Body of pancreas (tissue), 4 donors: ENCODE results near the gene PLEKHA3. TPM values are rescaled to one million over a fixed set of nuclear protein-coding genes. Genes with fewer than 3 reads are reported as not detected.

Source experiments
- ATAC-seq: fragments of 150-250 bp; one replicate; pipeline ENCODE4 v1.9.1; 2016
- DNase-seq, 4 donors: peaks; one replicate each; pipeline ENCODE4 v3.0.0-alpha.2; 2019
- H3K27ac ChIP-seq, 4 donors: fragments of 200-600 bp; sonication (generic); 1 replicate in 3 of 4; 2 replicates in 1 of 4; pipeline versions ENCODE4 v1.5.1 to v1.6.1; 2016 to 2019; ENCODE audit warnings: mild to moderate bottlenecking in 1 of 4, mixed read lengths in 1 of 4, moderate library complexity in 1 of 4
- H3K27me3 ChIP-seq, 2 donors: fragments of 200-600 bp; sonication (generic); one replicate each; pipeline ENCODE4 v1.6.0; 2016; ENCODE audit warnings: mild to moderate bottlenecking in 1 of 2
- H3K36me3 ChIP-seq, 2 donors: fragments of 200-600 bp; sonication (generic); replicated peaks in 1 of 2; 2 replicates each; pipeline ENCODE4 v1.5.1; 2016; ENCODE audit warnings: low read depth in 2 of 2; ENCODE audit not compliant: insufficient read depth in 1 of 2
- H3K4me1 ChIP-seq: fragments of 200-600 bp; sonication (generic); one replicate; pipeline ENCODE4 v1.6.0; 2016
- H3K4me3 ChIP-seq, 2 donors: fragments of 200-600 bp; sonication (generic); 1 replicate in 1 of 2; 2 replicates in 1 of 2; pipeline ENCODE4 v1.5.1; 2016 to 2019
- H3K9me3 ChIP-seq, 3 donors: fragments of 200-600 bp; sonication (generic); 1 replicate in 2 of 3; 2 replicates in 1 of 3; pipeline ENCODE4 v1.5.1; 2016
- CTCF ChIP-seq, 7 experiments: fragments of 450-650 bp in 4 of 7; fragments of 200-600 bp in 3 of 7; sonication (generic) in 3 of 7; IDR thresholded peaks; one replicate each; pipeline ENCODE4 v1.5.1; 2016 to 2019; ENCODE audit warnings: antibody characterized with exemption in 7 of 7
- POLR2A ChIP-seq, 3 donors: fragments of 450-650 bp; IDR thresholded peaks; one replicate each; pipeline ENCODE4 v1.6.1; 2016; ENCODE audit warnings: antibody characterized with exemption in 3 of 3, mild to moderate bottlenecking in 2 of 3
- WGBS, 2 donors: methylation state at CpG; one replicate each; pipeline ENCODE4 v1.1.5; 2017; 5-methylcytosine and 5-hydroxymethylcytosine counted together
- intact Hi-C: fragments of 100-400 bp; cut with DNase I; formaldehyde crosslinking; loops from one replicate; pipeline ENCODE4 v1.15.1; 2023
- total RNA-seq, 2 donors: library from RNA; depleted of rRNA; stranded (reverse); fragments of >200 nt; gene quantifications; one replicate each; pipeline ENCODE4 v1.1.0, GENCODE V29; 2016

The PLEKHA3 gene
- total RNA-seq, 2 donors from 2014 or later, result 5.3 to 6.5 TPM

DNA sequence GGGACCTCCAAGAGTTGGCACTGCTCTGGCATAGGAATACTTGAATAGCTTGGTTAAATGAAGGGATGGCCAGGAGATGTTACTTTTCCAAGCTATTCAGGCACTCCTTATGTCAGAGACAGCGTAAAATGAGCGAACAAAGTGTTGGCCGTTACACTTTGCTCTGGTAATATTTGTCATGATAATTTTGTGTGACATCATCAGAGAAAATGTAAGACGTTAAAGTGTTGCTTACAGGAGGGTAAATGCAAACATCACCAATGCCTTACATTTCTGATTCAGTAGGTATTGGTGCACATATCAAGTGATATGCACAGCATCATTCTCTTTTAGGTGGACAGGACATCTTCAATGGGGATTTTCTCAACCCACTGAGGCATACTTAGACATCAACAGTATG is 46.0 kb downstream of the PLEKHA3 start:
- H3K4me3 ChIP-seq, result no peak overlapping the region
- no peak for TF ChIP-seq CTCF (IDR thresholded peaks at IDR 0.05)
- TF ChIP-seq POLR2A (IDR thresholded peaks at IDR 0.05), result no peak
- DNase-seq (no peak), ATAC-seq (no peak)
- no peaks in the 10 kb centered on the region for H3K9me3 ChIP-seq
- no peaks in the 10 kb centered on the region for H3K27me3 ChIP-seq
- H3K36me3 ChIP-seq, result no peaks in the 10 kb centered on the region
- WGBS, 2 donors, result 88 to 91% methylated on average over 4 of the region's 4 CpGs
- intact Hi-C loops, result no loop called here
- H3K27ac ChIP-seq, result no peak overlapping the region
- peaks cover 7% of the 10 kb centered on the region for H3K4me1 ChIP-seq

DNA sequence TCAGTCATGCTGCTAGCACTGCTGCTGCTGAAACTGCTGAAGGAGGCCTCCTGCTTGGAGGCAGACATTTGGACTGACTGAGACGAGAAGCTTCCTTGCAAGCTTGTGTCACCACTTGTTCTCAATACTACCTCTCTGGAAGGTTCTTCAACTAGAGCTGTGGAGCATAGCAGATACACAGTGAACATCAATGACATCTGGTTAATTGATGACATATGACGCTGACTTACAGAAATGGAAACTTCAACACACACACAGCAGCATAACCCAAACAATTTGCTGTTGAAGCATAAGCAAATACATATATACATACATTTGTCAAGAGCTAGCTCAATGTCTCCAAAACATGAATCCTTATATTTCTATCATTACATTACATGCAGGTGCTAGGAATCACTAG is 47.3 kb downstream of the PLEKHA3 start:
- no peak for DNase-seq
- 86 to 90% methylated on average over 2 of the region's 2 CpGs for WGBS, 2 donors
- Histone ChIP-seq H3K27me3 (no peaks in the 10 kb centered on the region), H3K9me3 (no peaks in the 10 kb centered on the region), H3K36me3 (peaks cover 0 to 2% of the 10 kb centered on the region in 2 donors), H3K27ac (no peak overlapping the region), H3K4me1 (peaks cover 7% of the 10 kb centered on the region), H3K4me3 (no peak overlapping the region)
- ATAC-seq, result no peak
- intact Hi-C loops, result no loop called here
- TF ChIP-seq CTCF (IDR thresholded peaks at IDR 0.05), result no peak
- no peak for TF ChIP-seq POLR2A (IDR thresholded peaks at IDR 0.05)

DNA sequence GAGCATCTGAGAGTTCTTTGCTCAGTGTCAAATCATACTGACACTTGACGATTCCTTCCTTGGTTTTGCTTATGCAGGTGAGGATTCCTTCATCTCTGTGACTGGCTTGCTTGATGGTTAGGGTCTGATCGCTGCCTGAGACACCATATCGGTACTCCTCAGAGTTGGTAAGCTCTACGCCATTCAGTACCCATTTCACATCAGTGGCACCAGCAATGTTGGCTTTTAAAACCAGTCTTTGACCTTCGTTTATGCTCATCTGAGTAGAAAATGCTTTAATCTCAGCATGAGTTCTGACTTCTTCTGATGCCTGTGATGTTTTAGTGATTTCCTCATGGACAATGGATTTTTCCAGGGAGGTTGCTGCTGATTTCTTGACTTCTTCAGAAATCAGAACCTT is 48.4 kb downstream of the PLEKHA3 start:
- ATAC-seq, result no peak
- TF ChIP-seq POLR2A (IDR thresholded peaks at IDR 0.05) (no peak), CTCF (IDR thresholded peaks at IDR 0.05) (no peak)
- Histone ChIP-seq H3K4me1 (peaks cover 7% of the 10 kb centered on the region), H3K36me3 (peaks cover 0 to 5% of the 10 kb centered on the region in 2 donors), H3K9me3 (no peaks in the 10 kb centered on the region), H3K4me3 (no peak overlapping the region), H3K27ac (no peak overlapping the region), H3K27me3 (no peaks in the 10 kb centered on the region)
- no peak for DNase-seq
- intact Hi-C loops, result no loop called here
- WGBS, 2 donors, result 92 to 94% methylated on average over 5 of the region's 5 CpGs

- Histone ChIP-seq H3K27ac (no peak overlapping the region), H3K4me1 (peaks cover 3% of the 10 kb centered on the region), H3K9me3 (no peaks in the 10 kb centered on the region), H3K27me3 (no peaks in the 10 kb centered on the region), H3K4me3 (no peak overlapping the region), H3K36me3 (peaks cover 0 to 5% of the 10 kb centered on the region in 2 donors)
- 80 to 83% methylated on average over 2 of the region's 2 CpGs for WGBS, 2 donors
- intact Hi-C loops, result no loop called here
- ATAC-seq (no peak), DNase-seq (no peak)
- TF ChIP-seq POLR2A (IDR thresholded peaks at IDR 0.05) (no peak), CTCF (IDR thresholded peaks at IDR 0.05) (no peak)
Observed at GRCh38 chr2:178529194-178529593, 48.9 kb downstream of the PLEKHA3 start.

DNA sequence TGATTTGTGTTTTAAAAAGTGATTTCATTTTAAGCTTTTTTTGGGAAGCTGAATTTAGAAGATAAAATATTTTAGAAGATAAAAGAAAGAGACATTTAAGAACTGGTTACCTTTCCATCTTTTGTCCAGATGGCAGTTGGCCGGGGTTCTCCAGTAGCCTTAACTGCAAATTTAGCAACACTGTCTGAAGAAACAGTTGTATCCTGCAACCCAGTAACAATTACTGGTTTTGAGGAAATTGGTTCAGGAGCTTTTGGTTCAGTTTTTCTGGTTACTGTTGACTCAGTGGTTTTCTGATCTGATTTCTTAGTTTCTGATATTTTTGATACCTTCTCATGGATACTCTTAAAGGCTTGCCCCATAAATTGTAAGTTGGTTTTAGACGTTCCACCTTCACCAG is 49.9 kb downstream of the PLEKHA3 start:
- no peak overlapping the region for H3K4me3 ChIP-seq
- intact Hi-C loops, result no loop called here
- no peak for ATAC-seq

More for the DNA sequence above, 49.9 kb downstream of the PLEKHA3 start:
- DNase-seq, result no peak
- Histone ChIP-seq H3K36me3 (peaks cover 0 to 6% of the 10 kb centered on the region in 2 donors), H3K4me1 (no peaks in the 10 kb centered on the region), H3K27ac (no peak overlapping the region), H3K27me3 (no peaks in the 10 kb centered on the region), H3K9me3 (no peaks in the 10 kb centered on the region)
- TF ChIP-seq CTCF (IDR thresholded peaks at IDR 0.05) (no peak), POLR2A (IDR thresholded peaks at IDR 0.05) (no peak)
- WGBS, 2 donors, result 68 to 73% methylated on average over 2 of the region's 2 CpGs
